Dedifferentiated amniotic fluid mesenchymal stem cell (primary cell): ENCODE results near the gene C2CD2.
"Not testable (repeated sequence)": the region's sequence is repeated elsewhere in the genome, so short reads cannot be mapped to it uniquely, and the experiment has no call there.

Experiments
- DNase-seq: peaks from one replicate; pipeline ENCODE4 v3.0.0-alpha.2; 2016; ENCODE audit errors: extremely low spot score

Gene C2CD2

GRCh38 chr21:41975391-41976272 is 21.8 kb upstream of the C2CD2 start:
- no peak for DNase-seq

DNA sequence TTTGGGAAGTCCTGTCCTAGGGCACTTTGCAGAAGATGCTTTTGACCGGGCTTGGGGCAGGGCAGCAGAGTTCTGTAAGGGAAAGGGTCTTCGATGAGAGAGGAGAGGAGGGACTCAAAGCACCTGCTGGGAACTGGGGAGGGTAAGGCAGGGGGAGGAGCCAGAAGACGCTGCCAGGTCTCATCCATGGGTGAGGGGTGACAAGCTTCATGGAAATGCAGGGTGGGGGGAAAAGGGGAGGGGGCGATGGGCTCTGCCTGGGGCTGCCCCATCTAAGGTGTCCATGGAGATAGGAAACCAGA is 20.9 kb upstream of the C2CD2 start:
- DNase-seq, result no peak

- no peak for DNase-seq
Measured at GRCh38 chr21:41973861-41974751, 20.3 kb upstream of the C2CD2 start.

GRCh38 chr21:41973427-41973831 is 19.6 kb upstream of the C2CD2 start:
- DNase-seq, result no peak

GRCh38 chr21:41972511-41973205 is 18.8 kb upstream of the C2CD2 start:
- no peak for DNase-seq

DNA sequence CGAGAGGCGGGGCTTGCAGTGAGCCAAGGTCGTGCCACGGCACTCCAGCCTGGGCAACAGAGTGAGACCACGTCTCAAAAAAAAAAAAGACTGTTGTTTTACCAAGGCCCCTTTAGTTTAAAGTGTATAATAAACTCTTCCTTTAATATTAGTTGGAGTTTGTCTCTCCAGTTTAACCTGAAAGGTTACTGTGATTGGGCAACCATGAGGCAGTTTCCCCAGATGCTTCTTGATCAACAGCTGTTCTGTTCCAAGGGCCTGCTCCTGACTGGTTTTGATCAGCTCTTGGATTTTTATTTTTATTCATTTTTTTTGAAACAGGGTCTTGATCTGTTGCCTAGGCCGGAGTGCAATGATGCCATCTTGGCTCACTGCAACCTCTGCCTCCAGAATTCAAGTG is 18.1 kb upstream of the C2CD2 start:
- DNase-seq, result no peak

GRCh38 chr21:41970751-41971653 is 17.2 kb upstream of the C2CD2 start:
- DNase-seq, result no peak

GRCh38 chr21:41970106-41970391 is 16.2 kb upstream of the C2CD2 start:
- no peak for DNase-seq

DNA sequence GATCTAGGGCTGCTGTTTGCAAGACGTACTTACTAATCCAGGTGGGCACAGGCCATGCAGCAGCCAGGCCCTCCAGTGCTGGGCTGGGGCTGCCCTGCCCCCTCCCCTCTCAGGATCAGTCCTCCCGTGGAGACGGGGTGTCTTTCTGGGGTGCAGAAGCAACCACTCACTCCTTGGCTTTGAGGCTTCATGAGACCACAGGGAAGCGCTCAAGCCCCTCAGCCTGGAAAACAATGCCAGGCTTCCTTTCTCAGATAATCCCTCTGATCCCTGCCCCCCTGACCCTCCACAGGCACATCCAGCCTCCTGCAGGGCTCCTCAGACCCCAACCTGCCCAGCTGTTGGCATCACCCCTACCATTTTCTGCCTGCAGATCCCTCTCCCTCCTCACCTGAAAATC is 13.9 kb upstream of the C2CD2 start:
- DNase-seq, result no peak

- no peak for DNase-seq
Measured at GRCh38 chr21:41966872-41967621, 13.2 kb upstream of the C2CD2 start.

GRCh38 chr21:41966041-41966833 is 12.4 kb upstream of the C2CD2 start:
- DNase-seq, result no peak

DNA sequence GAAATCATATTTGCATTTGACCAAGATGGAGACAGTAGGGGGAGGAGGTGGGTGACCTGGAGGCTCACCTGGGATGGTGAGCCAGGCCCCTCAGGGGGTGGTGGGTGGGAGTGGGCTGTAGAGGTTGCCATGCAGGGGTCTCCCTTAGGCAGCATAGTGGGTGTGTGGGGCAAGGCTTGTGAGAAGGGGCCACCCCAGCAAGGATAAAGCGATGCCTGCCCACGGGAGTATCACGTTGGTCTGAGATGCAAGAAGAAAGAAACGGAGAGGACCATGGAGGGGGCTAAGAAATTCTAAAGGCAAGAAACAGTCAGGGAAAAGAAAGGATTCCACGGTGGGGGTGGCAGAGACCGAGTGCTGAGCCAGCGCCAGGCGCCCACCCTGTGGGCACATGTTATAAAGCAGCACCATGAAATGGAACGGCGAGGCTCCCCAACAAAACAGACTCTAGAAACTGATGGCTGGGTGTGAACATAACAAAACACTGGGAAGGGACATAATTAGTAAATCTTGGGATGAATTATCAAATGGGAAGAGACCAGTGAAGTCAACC is 11.7 kb upstream of the C2CD2 start:
- DNase-seq, result no peak

GRCh38 chr21:41965045-41965444 is 11.2 kb upstream of the C2CD2 start:
- no peak for DNase-seq

- no peak for DNase-seq
Measured at GRCh38 chr21:41964171-41964570, 10.4 kb upstream of the C2CD2 start.

GRCh38 chr21:41962425-41962966 is 8.7 kb upstream of the C2CD2 start:
- DNase-seq, result no peak

DNA sequence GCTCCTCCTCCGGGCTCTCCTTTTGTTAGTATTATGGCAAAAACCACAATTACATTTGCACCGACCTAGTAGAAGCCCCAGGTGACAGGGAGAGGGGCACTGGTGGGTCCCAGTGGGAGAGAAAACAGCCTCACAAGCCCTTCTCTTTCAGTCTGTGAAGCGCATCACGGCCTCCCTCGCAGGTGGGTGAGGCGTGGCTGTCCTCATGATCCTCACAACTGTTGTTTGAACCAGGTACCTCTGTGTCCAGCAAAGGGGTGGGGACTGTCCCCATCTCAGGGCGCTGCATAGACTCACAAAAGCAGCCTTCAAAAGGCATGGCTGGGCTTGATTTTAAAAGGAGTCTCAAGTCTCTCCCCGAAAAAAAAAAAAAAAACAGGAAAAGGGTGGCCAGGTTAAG is 7.9 kb upstream of the C2CD2 start:
- DNase-seq, result no peak

GRCh38 chr21:41961282-41961701 is 7.5 kb upstream of the C2CD2 start:
- DNase-seq, result no peak

GRCh38 chr21:41960386-41960785 is 6.6 kb upstream of the C2CD2 start:
- DNase-seq, result no peak

- not testable (repeated sequence) for DNase-seq
Measured at GRCh38 chr21:41959697-41960096, 5.9 kb upstream of the C2CD2 start.
